GM19468 (cell line): ENCODE measurements around the gene MTUS2.

Source experiments
- ATAC-seq: cut with Tn5 transposase; IDR thresholded peaks from one replicate; pipeline ENCODE4 v1.9.1; 2021; ENCODE audit warnings: mild to moderate bottlenecking, moderate library complexity, moderate number of reproducible peaks; ENCODE audit not compliant: unreplicated experiment; ENCODE audit errors: extremely low read depth

Gene MTUS2

GRCh38 chr13:28820099-28821051 is at the start of gene MTUS2:
TSS of gene MTUS2 (plus strand) at chr13:28820339.
- ATAC-seq = peak; percentile 9

DNA sequence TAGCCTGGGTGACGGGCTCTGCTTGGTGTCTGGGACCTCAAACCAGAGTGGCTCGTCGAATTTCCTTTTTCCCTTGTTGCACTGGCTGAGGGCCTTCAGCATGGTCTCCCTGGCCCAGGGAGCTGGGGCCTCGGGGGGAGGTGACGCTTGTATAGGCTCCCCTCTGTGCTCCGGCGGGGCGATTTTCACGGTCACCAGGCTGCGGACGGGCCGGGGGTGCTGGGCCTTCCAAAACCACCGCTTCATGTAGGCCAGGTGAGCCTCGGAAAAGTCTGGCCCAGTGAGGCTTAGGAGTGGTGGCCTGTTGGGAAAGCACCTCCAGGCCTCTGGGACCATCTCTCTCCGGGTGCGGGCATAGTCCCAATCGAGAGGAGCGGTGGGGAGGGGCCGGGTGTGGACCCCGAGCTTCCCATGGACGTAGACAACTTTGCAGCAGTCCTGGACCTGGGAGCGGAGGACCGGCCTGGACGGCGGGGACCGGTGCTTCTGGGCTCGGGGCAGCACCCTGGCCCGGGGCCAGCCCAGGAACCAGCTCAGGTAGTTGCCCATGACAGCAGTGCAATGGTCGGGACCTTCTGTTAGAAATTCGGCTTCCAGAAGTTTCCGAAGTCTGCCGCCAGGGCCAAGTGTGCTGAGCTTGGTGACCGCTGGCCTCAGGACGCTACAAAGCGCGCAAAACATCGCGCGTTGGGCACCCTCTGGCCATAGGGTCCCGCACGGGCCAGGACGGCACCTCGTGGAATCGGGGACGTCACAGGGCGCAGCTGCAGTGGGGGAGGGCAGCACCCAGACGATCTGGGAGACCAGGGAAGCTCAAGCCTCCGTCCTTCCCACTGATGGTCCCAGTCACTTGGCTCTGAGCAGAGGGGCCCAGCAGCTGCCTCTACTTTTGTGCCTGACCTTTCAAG is 41.6 kb upstream of the MTUS2 start:
- ATAC-seq = no peak

DNA sequence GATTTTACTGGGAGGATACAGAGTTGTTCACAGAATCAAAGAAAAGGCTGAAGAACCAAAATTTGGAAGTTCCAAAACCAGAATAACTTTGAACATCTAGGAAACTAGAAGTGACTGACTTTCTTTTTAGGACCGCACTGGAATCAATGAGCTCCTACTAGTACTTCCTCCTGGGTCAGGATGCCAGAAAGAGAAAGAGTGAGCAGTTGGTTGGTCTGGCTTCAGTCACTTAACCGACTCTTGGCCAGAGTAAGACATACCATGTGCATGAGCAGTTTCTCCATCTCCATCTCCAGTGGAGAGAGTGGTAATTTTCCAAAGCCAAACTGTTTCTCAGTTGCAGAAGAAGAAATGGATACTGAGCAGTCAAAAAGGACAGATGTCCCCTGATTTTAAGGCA is 27.1 kb upstream of the MTUS2 start:
- ATAC-seq = no peak

- no peak for ATAC-seq
These were observed 25.7 kb upstream of the MTUS2 start for GRCh38 chr13:28794396-28794795.

DNA sequence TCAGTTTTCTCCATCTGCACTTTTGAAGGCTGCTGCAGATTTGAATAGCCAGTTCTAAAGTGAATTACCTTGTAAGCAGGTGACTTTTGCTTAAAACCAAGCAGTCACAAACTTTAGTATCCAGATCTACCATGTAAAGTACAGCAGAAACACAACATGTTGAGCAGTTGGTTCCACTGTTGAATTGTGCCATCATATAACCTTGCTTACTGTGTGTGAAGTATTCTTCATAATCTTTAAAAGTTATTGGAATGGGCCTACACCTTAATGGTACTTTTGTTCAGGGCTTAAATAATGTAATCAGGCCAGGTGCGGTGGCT is 23.2 kb upstream of the MTUS2 start:
- no peak for ATAC-seq

DNA sequence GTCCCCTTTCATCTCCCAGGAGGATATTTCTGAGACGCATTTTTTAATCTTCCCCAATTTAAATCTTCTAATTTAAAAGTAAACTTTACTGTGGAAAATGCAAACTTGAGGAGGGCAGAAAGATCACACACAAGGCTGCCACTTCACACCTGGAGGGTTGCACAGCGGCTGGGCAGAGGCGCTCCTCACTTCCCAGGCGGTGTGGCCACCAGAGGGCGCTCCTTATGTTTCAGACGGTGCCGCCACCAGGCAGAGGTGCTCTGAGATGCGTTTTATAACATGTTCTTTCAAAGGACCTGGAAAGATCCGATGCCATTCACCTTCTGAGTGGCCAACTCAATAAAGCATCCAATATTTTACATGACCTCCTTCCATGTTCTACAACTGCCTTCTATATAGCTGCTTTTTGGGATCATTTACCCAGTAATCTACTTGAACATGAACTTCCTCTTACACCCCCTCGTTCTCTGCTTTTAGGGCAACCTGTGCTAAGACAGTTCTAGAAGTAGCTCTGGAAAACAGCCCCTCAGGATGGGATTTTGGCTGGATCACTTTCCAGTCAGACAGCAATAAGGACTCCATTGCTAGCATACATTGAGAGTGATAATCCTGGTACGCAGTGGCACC is 14.8 kb upstream of the MTUS2 start:
- ATAC-seq = no peak

- no peak for ATAC-seq
These were observed 2.9 kb upstream of the MTUS2 start for GRCh38 chr13:28817204-28817603.

- ATAC-seq = no peak
These were observed 951 bp upstream of the MTUS2 start for GRCh38 chr13:28819046-28819730.

- peak; percentile 62 for ATAC-seq
These were observed 422 bp upstream of the MTUS2 start for GRCh38 chr13:28819735-28820098.

DNA sequence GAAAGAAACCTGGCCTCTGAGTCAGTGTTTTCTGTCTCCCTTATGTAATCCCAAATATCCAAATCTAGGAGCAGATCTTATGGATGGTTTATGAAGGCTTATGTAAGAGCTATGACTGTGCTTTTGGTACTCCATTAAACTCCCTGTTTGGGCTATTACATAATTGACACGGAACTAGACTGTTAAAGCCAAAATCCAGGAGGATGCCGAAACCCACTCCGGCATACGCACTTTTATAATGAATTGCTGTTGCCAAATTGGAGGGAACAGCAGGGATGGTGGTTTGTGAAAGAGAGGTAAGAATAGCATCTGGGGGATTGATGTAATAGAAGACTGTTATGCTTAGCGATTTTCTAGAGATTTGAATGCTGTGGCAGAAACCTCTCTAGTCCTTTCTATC is 2.0 kb downstream of the MTUS2 start:
- no peak for ATAC-seq

DNA sequence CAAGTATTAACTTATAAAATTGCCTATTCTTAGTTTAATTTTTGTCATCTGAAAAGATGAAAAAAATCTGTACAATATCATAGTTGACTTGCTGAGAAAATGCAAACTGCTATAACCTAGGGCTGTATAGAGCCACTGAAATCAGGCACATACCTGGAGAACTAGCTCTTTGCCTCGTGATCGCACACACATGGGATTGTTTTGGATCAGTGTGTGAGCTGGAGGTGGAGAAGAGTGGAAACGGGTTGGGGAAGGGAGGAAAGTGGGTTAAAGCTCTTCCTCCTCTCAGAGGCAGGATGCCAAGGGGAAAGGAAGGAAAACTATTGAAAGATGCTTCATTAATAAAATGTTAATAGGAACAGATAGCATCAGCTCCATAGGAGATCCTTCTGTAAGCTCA is 2.7 kb downstream of the MTUS2 start:
- ATAC-seq = no peak

GRCh38 chr13:28825379-28825778 is 5.2 kb downstream of the MTUS2 start:
- ATAC-seq = no peak

- no peak for ATAC-seq
These were observed 6.2 kb downstream of the MTUS2 start for GRCh38 chr13:28826368-28826767.

- ATAC-seq = no peak
These were observed 10.4 kb downstream of the MTUS2 start for GRCh38 chr13:28830580-28830979.

GRCh38 chr13:28831117-28831516 is 11.0 kb downstream of the MTUS2 start:
- no peak for ATAC-seq

DNA sequence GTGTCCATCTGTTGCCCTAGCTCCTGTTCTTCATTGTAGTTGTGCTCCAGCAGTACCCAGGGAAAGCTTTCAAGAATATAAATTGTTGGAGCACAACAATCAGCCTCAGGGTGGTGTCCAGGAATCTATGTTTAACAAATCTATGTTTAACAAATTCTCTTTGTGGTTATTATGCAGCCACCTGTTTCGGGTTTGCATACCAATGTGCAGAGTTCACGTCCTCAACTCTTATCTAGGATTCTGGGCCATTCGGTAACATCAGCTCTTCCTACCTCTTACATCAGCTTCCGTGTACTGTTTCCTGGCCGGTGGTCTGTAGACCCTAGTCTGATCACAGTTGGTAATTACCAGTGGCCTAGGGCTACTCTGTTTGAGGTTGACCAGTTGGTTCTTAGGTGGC is 17.0 kb downstream of the MTUS2 start:
- ATAC-seq = no peak

DNA sequence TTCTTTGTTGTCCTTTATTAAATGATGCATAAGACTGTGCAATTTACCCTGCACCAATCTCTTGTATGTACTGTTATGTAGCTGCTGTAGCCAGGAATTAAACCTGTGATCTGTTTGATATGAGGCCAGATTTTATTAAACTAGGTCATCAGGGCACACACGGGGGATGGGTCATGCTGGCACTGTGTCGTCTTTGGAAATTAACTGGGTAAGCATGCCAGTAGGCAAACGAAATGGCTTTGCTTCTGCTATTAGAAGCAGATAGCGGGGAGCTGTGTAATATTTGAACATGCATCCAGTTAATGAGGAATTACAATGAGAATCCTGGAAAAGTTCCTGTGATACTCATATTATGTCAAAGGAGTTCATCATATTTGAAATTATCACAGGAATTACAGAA is 23.5 kb downstream of the MTUS2 start:
- ATAC-seq = no peak

DNA sequence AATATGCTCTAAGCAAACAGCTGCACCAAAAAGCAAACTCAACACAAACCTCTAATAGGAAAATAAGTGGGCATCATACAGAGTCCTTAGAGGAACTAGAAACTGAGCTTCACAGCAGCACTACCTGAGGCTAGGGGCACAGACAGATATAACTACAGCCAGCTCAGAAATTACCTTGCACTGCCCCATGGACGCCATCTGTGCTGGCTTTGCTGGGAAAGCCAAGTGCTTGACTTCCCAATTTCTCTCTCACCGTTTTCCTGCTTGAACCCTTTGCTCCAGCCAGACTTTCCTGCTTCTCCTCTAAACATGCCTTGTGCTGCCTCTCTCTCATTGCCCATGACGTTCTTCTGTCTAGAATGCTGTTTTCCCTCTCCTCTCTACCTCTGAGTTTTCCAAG is 29.3 kb downstream of the MTUS2 start:
- no peak for ATAC-seq

- no peak for ATAC-seq
These were observed 30.1 kb downstream of the MTUS2 start for GRCh38 chr13:28850226-28850625.

DNA sequence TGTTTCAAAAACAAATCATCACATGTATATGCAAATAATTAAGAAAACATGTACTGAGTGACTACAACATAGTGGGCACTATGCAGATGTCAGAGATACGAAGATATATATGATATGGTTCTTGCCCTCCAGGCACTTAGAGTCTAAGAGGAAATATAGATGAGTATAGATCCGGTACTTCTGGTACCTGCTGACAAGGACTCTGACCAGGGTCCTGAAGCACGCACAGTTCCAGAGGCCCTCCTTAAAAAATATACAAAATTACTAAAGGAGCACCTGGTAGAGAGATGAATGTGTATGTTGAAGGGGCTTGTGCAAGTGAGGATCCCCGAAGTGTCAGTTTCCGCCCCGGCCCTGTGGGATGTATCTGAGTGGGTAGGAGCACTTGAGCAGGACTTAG is 31.3 kb downstream of the MTUS2 start:
- ATAC-seq = no peak
